ENCODE results near the gene HRH1.

HRH1 gene

GRCh38 chr3:11116336-11117059 is 37.8 kb upstream of the HRH1 start:
- Histone ChIP-seq H3K27ac (ENCODE audit: low read depth, low read length, poor library complexity, severe bottlenecking) (no peak overlapping the region), H3K9me2 (ENCODE audit: low read depth, low read length) (no peaks in the 10 kb centered on the region), H3K4me3 (ENCODE audit: low read depth, low read length, poor library complexity, severe bottlenecking) (no peak overlapping the region), H3K27me3 (ENCODE audit: insufficient read depth, low read length) (no peaks in the 10 kb centered on the region), H3K9me3 (ENCODE audit: low read length) (no peaks in the 10 kb centered on the region), H3F3A (ENCODE audit: insufficient read depth, low read length) (no peaks in the 10 kb centered on the region), H3K9ac (ENCODE audit: low read length) (no peak overlapping the region), H4K20me1 (ENCODE audit: insufficient read depth, low read length) (no peaks in the 10 kb centered on the region), H2AFZ (ENCODE audit: low read length) (no peak overlapping the region), H3K79me2 (ENCODE audit: insufficient read depth, low read length) (no peaks in the 10 kb centered on the region), H3K4me2 (ENCODE audit: low read length) (no peak overlapping the region), H3K4me1 (ENCODE audit: insufficient read depth, low read length, severe bottlenecking) (no peaks in the 10 kb centered on the region), H3K36me3 (ENCODE audit: insufficient read depth, low read length) (no peaks in the 10 kb centered on the region)
- no peak for TF ChIP-seq CTCF (IDR thresholded peaks at IDR 0.05; ENCODE audit: low read length)
- TF ChIP-seq EZH2 (IDR thresholded peaks at IDR 0.05; ENCODE audit: borderline replicate concordance, low read length), result no peak

GRCh38 chr3:11117591-11117990 is 36.7 kb upstream of the HRH1 start:
- no peaks in the 10 kb centered on the region for H3K9me2 ChIP-seq (ENCODE audit: low read depth, low read length)
- no peaks in the 10 kb centered on the region for H3K4me1 ChIP-seq (ENCODE audit: insufficient read depth, low read length, severe bottlenecking)
- no peaks in the 10 kb centered on the region for H3F3A ChIP-seq (ENCODE audit: insufficient read depth, low read length)
- H2AFZ ChIP-seq (ENCODE audit: low read length), result no peak overlapping the region
- H4K20me1 ChIP-seq (ENCODE audit: insufficient read depth, low read length), result no peaks in the 10 kb centered on the region
- no peaks in the 10 kb centered on the region for H3K27me3 ChIP-seq (ENCODE audit: insufficient read depth, low read length)
- no peak for TF ChIP-seq CTCF (IDR thresholded peaks at IDR 0.05; ENCODE audit: low read length)
- TF ChIP-seq EZH2 (IDR thresholded peaks at IDR 0.05; ENCODE audit: borderline replicate concordance, low read length), result no peak
- H3K9ac ChIP-seq (ENCODE audit: low read length), result no peak overlapping the region
- no peaks in the 10 kb centered on the region for H3K9me3 ChIP-seq (ENCODE audit: low read length)
- H3K79me2 ChIP-seq (ENCODE audit: insufficient read depth, low read length), result no peaks in the 10 kb centered on the region
- no peaks in the 10 kb centered on the region for H3K36me3 ChIP-seq (ENCODE audit: insufficient read depth, low read length)
- no peak overlapping the region for H3K4me3 ChIP-seq (ENCODE audit: low read depth, low read length, poor library complexity, severe bottlenecking)
- H3K27ac ChIP-seq (ENCODE audit: low read depth, low read length, poor library complexity, severe bottlenecking), result no peak overlapping the region
- no peak overlapping the region for H3K4me2 ChIP-seq (ENCODE audit: low read length)

GRCh38 chr3:11118181-11118682 is 36.1 kb upstream of the HRH1 start:
- no peaks in the 10 kb centered on the region for H4K20me1 ChIP-seq (ENCODE audit: insufficient read depth, low read length)
- H3K79me2 ChIP-seq (ENCODE audit: insufficient read depth, low read length), result no peaks in the 10 kb centered on the region
- no peak for TF ChIP-seq CTCF (IDR thresholded peaks at IDR 0.05; ENCODE audit: low read length)
- TF ChIP-seq EZH2 (IDR thresholded peaks at IDR 0.05; ENCODE audit: borderline replicate concordance, low read length), result no peak
- no peak overlapping the region for H3K4me2 ChIP-seq (ENCODE audit: low read length)
- H3K9ac ChIP-seq (ENCODE audit: low read length), result no peak overlapping the region
- H3K9me2 ChIP-seq (ENCODE audit: low read depth, low read length), result no peaks in the 10 kb centered on the region
- no peaks in the 10 kb centered on the region for H3K27me3 ChIP-seq (ENCODE audit: insufficient read depth, low read length)
- H3K4me3 ChIP-seq (ENCODE audit: low read depth, low read length, poor library complexity, severe bottlenecking), result no peak overlapping the region
- H3F3A ChIP-seq (ENCODE audit: insufficient read depth, low read length), result no peaks in the 10 kb centered on the region
- no peak overlapping the region for H2AFZ ChIP-seq (ENCODE audit: low read length)
- H3K9me3 ChIP-seq (ENCODE audit: low read length), result no peaks in the 10 kb centered on the region
- no peaks in the 10 kb centered on the region for H3K4me1 ChIP-seq (ENCODE audit: insufficient read depth, low read length, severe bottlenecking)
- no peak overlapping the region for H3K27ac ChIP-seq (ENCODE audit: low read depth, low read length, poor library complexity, severe bottlenecking)
- no peaks in the 10 kb centered on the region for H3K36me3 ChIP-seq (ENCODE audit: insufficient read depth, low read length)
